HG03045 (cell line): ENCODE measurements around the gene SYT9.
A peak's percentile ranks its signal among the peaks of the same experiment; 100 is the strongest.
"Not testable (repeated sequence)": the region's sequence is repeated elsewhere in the genome, so short reads cannot be mapped to it uniquely, and the experiment has no call there.

Experiments used
- ATAC-seq: cut with Tn5 transposase; IDR thresholded peaks from one replicate; pipeline ENCODE4 v1.9.1; 2021; ENCODE audit warnings: mild to moderate bottlenecking, moderate library complexity; ENCODE audit not compliant: unreplicated experiment

The SYT9 gene

GRCh38 chr11:7494086-7494745, 242.5 kb downstream of the SYT9 start:
- no peak for ATAC-seq

GRCh38 chr11:7495882-7496551, 244.3 kb downstream of the SYT9 start:
- ATAC-seq: peak; percentile 78

DNA sequence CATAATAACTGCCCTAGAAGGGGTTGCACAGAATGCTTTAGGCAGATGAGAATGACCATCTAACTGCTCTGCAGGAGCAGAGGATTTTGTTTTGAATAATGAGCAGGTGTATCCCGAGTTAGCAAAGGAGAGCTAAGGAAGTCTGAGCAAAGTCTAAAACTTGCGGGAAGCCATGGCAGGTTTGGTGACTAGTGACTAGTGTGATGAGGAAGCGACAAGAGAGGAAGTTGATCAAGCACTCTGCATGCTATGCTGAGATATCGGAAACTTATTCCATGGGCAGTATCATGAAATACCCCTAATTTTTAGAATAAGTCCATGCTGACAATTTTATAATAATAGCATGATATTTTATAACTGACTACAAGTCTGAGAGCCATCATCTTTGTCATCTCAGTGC, 246.5 kb downstream of the SYT9 start:
- no peak for ATAC-seq

DNA sequence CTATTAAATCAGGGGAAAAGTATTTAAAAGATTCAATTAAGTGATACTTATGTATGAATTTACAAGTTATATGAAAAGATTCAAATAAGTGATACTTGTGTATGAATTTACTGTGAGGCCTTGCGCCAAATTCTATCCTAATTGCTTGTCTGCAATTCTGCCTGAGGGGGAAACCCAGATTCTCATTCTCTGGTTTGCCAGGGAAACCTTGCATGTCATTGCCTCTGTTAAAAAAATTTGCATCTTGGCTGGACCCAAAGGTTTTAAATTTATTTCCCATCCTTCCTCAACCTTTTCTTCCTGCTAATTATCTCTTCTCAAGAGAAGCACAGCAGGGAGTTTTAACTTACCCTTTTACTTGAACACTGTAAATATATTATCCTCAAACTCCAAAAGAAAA, 247.4 kb downstream of the SYT9 start:
- ATAC-seq: no peak

GRCh38 chr11:7500251-7500650, 248.5 kb downstream of the SYT9 start:
- no peak for ATAC-seq

DNA sequence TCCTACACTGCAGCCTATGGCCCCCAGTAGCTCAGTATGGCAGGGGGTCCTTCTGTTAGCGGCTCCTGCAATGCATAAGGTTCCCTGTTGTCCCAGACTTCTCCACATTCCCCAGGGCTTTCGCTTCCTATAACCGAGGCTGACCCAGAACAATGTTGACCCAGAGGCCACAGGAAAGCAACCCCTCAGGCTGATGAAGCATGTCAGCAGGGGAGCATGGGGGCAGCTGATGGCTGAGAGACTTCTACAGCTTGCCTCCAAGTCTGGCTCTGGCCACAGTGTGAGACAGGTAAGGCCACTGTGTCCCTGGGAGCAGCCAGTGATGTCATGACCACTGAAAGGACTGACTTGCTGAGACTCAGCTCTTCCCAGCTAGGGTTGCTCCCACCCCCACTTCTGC, 249.5 kb downstream of the SYT9 start:
- no peak for ATAC-seq

DNA sequence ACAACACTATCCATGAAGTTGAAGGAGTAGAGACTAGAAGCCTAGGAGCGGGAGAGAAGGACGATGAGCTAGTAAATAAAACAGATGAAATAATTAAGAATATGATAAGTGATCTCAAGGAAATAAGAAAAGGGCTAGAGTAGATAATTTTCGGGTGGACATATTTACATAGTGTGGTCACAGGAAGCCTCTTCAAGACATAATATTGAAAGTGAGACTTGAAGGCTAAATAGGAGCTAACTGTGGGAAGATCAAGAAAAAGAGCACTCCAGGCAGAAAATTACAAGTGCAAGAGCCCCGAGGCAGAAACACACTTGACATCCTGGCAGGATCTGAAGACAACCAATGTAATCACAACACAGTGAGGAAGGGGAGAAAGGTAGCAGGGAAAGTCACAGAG, 250.2 kb downstream of the SYT9 start:
- no peak for ATAC-seq

DNA sequence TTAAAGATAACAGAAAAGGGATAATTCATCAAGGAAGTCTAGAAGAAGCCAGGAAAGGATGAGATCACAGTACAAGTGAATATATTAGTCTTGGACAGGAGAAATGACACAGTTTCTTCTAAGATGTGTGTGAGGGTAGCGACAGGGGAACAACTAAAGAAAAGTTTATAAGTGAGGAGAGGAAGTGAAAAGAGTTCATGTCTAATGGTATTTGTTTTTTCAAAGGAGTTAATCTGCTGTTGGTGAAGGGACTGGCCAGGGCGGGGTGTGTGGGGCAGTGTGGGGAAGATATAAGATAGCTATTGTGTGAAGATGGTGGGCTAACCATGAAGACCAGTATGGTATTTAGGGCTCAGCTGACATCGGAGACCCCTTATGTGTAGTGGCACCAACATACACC, 254.5 kb downstream of the SYT9 start:
- no peak for ATAC-seq

- ATAC-seq: no peak
Measured at GRCh38 chr11:7508087-7508486, 256.4 kb downstream of the SYT9 start.

DNA sequence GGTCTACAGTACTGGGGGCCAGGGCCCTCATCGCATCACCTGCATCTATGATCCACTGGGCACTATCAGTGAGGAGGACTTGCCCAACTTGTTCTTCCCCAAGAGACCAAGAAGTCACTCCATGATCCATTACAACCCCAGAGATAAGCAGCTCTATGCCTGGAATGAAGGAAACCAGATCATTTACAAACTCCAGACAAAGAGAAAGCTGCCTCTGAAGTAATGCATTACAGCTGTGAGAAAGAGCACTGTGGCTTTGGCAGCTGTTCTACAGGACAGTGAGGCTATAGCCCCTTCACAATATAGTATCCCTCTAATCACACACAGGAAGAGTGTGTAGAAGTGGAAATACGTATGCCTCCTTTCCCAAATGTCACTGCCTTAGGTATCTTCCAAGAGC, 258.3 kb downstream of the SYT9 start:
- no peak for ATAC-seq

DNA sequence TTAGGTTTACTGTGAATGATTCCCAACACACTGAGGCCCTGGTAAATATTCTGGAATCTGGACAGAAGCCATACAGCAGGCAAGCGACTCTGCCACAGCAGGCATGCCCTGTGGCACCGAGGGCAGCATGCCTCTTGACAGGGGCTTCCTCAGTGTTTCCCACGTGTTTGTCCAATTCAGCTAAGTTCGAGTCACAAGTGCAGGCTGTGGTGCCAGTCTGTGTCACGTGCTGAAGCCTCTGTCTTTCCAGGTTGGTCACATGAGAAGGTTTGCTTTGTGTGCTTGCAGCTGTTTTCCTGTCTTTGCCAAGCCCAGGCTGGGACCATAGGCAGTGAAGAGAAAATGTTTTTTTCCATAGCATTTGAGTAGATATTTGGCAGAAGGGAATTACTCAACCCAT, 259.7 kb downstream of the SYT9 start:
- no peak for ATAC-seq

GRCh38 chr11:7512525-7513233, 261.0 kb downstream of the SYT9 start:
- peak; percentile 54 for ATAC-seq

GRCh38 chr11:7513234-7514098, 261.8 kb downstream of the SYT9 start, which contains the start of gene PPFIBP2:
Gene PPFIBP2, plus strand, starts transcription at chr11:7513999. Its CDS starts 35,477 bp downstream, at chr11:7549476.
- ATAC-seq: peak; percentile 78

GRCh38 chr11:7514099-7514591, 262.4 kb downstream of the SYT9 start:
- ATAC-seq: peak; percentile 20

GRCh38 chr11:7515447-7515886, 263.8 kb downstream of the SYT9 start:
- ATAC-seq: no peak

DNA sequence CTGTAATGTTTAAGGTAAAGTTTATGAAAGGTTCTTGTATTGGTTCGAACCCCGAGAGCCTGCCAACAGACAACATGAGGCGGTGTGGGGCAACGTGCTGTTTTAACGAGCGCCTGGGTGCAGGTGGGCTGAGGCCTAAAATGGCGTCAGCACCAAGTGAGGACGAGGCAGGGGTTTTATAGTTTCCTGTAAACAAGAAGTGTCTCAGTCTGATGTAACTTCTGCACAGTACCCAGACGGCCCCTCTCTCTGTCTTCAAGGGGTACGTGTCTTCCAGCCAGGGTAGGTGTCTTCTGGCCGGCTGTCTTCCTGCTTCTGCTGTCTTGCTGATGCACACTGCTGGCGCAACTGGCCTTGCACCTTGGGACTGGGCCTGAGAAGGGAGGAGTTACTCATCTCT, 264.8 kb downstream of the SYT9 start:
- no peak for ATAC-seq

GRCh38 chr11:7517743-7518142, 266.0 kb downstream of the SYT9 start:
- not testable (repeated sequence) for ATAC-seq
